ENCODE results near the gene GLB1L2.

GLB1L2 gene

GRCh38 chr11:134402910-134403309, 71.1 kb downstream of the GLB1L2 start:
- no peak for TF ChIP-seq CTCF (IDR thresholded peaks at IDR 0.05)
- H3K4me3 ChIP-seq = no peak overlapping the region
- no peak overlapping the region for H3K27ac ChIP-seq
- no peak for DNase-seq (ENCODE audit: low spot score)

GRCh38 chr11:134404575-134405341, 73.0 kb downstream of the GLB1L2 start:
- no peak overlapping the region for H3K4me3 ChIP-seq
- no peak for TF ChIP-seq CTCF (IDR thresholded peaks at IDR 0.05)
- H3K27ac ChIP-seq = no peak overlapping the region
- no peak for DNase-seq (ENCODE audit: low spot score)

- Histone ChIP-seq H3K4me3 (no peak overlapping the region), H3K27ac (no peak overlapping the region)
- no peak for DNase-seq (ENCODE audit: low spot score)
- TF ChIP-seq CTCF (IDR thresholded peaks at IDR 0.05) = no peak
These were observed 73.6 kb downstream of the GLB1L2 start for GRCh38 chr11:134405436-134405835.

- H3K27ac ChIP-seq = no peak overlapping the region
These were observed 74.1 kb downstream of the GLB1L2 start for GRCh38 chr11:134405841-134406240.

GRCh38 chr11:134406264-134407185, 74.7 kb downstream of the GLB1L2 start:
- DNase-seq (ENCODE audit: low spot score) = no peak
- no peak overlapping the region for H3K27ac ChIP-seq

More at GRCh38 chr11:134405841-134406240, 74.1 kb downstream of the GLB1L2 start:
- no peak for TF ChIP-seq CTCF (IDR thresholded peaks at IDR 0.05)
- no peak overlapping the region for H3K4me3 ChIP-seq
- DNase-seq (ENCODE audit: low spot score) = no peak

GRCh38 chr11:134407321-134407828, 75.6 kb downstream of the GLB1L2 start:
- no peak for DNase-seq (ENCODE audit: low spot score)
- no peak overlapping the region for H3K27ac ChIP-seq
- TF ChIP-seq CTCF (IDR thresholded peaks at IDR 0.05) = no peak
- no peak overlapping the region for H3K4me3 ChIP-seq

More at GRCh38 chr11:134406264-134407185, 74.7 kb downstream of the GLB1L2 start:
- no peak for TF ChIP-seq CTCF (IDR thresholded peaks at IDR 0.05)
- H3K4me3 ChIP-seq = no peak overlapping the region

Data from coronary artery (tissue), 2 donors.